Testis (tissue), 2 donors: ENCODE measurements around the gene C7orf57.

Source experiments
- CTCF ChIP-seq, 3 experiments: fragments of 450-650 bp in 2 of 3; fragments of 200-600 bp in 1 of 3; sonication (generic) in 1 of 3; IDR thresholded peaks; one replicate each; pipeline ENCODE4 v1.5.1; 2016 to 2019; ENCODE audit warnings: antibody characterized with exemption in 3 of 3, mild to moderate bottlenecking in 2 of 3, moderate library complexity in 1 of 3
- POLR2A ChIP-seq: fragments of 450-650 bp; IDR thresholded peaks from one replicate; pipeline ENCODE4 v1.6.1; 2017; ENCODE audit warnings: antibody characterized with exemption, mild to moderate bottlenecking, moderate library complexity

GRCh38 chr7:48078470-48078869 is 43.1 kb downstream of the C7orf57 start:
- no peak for TF ChIP-seq CTCF (IDR thresholded peaks at IDR 0.05)
- no peak for TF ChIP-seq POLR2A
